Spleen (tissue), 11 donors: ENCODE measurements around the gene TGFBR3L. TPM values are rescaled to one million over a fixed set of nuclear protein-coding genes. Genes with fewer than 3 reads are reported as not detected.
A peak's percentile ranks its signal among the peaks of the same experiment; 100 is the strongest.
"Not testable (repeated sequence)": the region's sequence is repeated elsewhere in the genome, so short reads cannot be mapped to it uniquely, and the experiment has no call there.

Experiments used
- DNase-seq: peaks from one replicate; pipeline ENCODE4 v3.0.0-alpha.2; 2020
- H3K27ac ChIP-seq, 8 donors: fragments of 200-600 bp; sonication (generic) in 7 of 8; 1 replicate in 4 of 8; 2 replicates in 4 of 8; pipeline versions ENCODE4 v1.5.0 to v1.8.0; 2016 to 2021; ENCODE audit warnings: inconsistent platforms in 4 of 8, mild to moderate bottlenecking in 4 of 8, moderate library complexity in 1 of 8
- H3K27me3 ChIP-seq, 7 donors: fragments of 200-600 bp; sonication (generic) in 6 of 7; replicated peaks in 1 of 7; 1 replicate in 4 of 7; 2 replicates in 3 of 7; pipeline versions ENCODE4 v1.5.0 to v1.8.0; 2016 to 2021; ENCODE audit warnings: inconsistent platforms in 3 of 7, mild to moderate bottlenecking in 1 of 7
- H3K36me3 ChIP-seq, 6 donors: fragments of 200-600 bp; sonication (generic) in 5 of 6; 1 replicate in 4 of 6; 2 replicates in 2 of 6; pipeline versions ENCODE4 v1.5.0 to v1.8.0; 2016 to 2021; ENCODE audit warnings: inconsistent platforms in 2 of 6
- H3K4me1 ChIP-seq, 6 donors: fragments of 200-600 bp; sonication (generic) in 5 of 6; 1 replicate in 3 of 6; 2 replicates in 3 of 6; pipeline versions ENCODE4 v1.5.0 to v1.8.0; 2016 to 2021; ENCODE audit warnings: inconsistent platforms in 3 of 6
- H3K4me3 ChIP-seq, 8 donors: fragments of 200-600 bp; sonication (generic) in 7 of 8; 1 replicate in 4 of 8; 2 replicates in 4 of 8; pipeline versions ENCODE4 v1.5.0 to v1.8.0; 2016 to 2021; ENCODE audit warnings: inconsistent platforms in 4 of 8, mild to moderate bottlenecking in 4 of 8, moderate library complexity in 2 of 8
- H3K9me3 ChIP-seq, 8 donors: fragments of 200-600 bp; sonication (generic) in 7 of 8; 1 replicate in 4 of 8; 2 replicates in 4 of 8; pipeline versions ENCODE4 v1.5.0 to v1.8.0; 2016 to 2021; ENCODE audit warnings: inconsistent platforms in 4 of 8
- CTCF ChIP-seq, 11 experiments: fragments of 200-600 bp in 7 of 11; fragments of 450-650 bp in 4 of 11; sonication (generic) in 4 of 11; IDR thresholded peaks in 8 of 11; conservative IDR thresholded peaks in 3 of 11; 1 replicate in 7 of 11; 2 replicates in 4 of 11; pipeline versions ENCODE4 v1.4.0 to v1.8.0; 2016 to 2021; ENCODE audit warnings: antibody characterized with exemption in 11 of 11, inconsistent platforms in 4 of 11, mild to moderate bottlenecking in 1 of 11
- POLR2A ChIP-seq, 3 donors: fragments of 450-650 bp; IDR thresholded peaks; one replicate each; pipeline ENCODE4 v1.5.1; 2017; ENCODE audit warnings: antibody characterized with exemption in 3 of 3, mild to moderate bottlenecking in 1 of 3
- POLR2AphosphoS5 ChIP-seq, 3 donors: sonication (generic); formaldehyde crosslinking; IDR thresholded peaks; one replicate each; pipeline ENCODE4 v1.5.1; 2017; ENCODE audit warnings: antibody characterized with exemption in 3 of 3
- WGBS, 5 donors: extraction: QIAGEN DNeasy Blood & Tissue Kit in 3 of 5; methylation state at CpG; one replicate each; pipeline versions ENCODE4 v1.1.5 to v1.1.7; 2013 to 2018; 5-methylcytosine and 5-hydroxymethylcytosine counted together
- intact Hi-C: fragments of 100-400 bp; cut with DNase I; formaldehyde crosslinking; loops from one replicate; pipeline ENCODE4 v1.15.0; 2023; ENCODE audit warnings: low total_unique reads
- polyA plus RNA-seq, 3 donors: library from polyadenylated mRNA; stranded (reverse); fragments of 200-250 nt; gene quantifications; one replicate each; pipeline ENCODE4 v1.2.1, GENCODE V29; 2013
- total RNA-seq, 7 donors: library from RNA; depleted of rRNA in 3 of 7; stranded (reverse); fragments of >200 nt in 3 of 7; fragmentation: NEBNext Ultra II Directional in 4 of 7; extraction: Animal tissue kit (Norgen Biotek cat#: 25700) in 4 of 7; gene quantifications; one replicate each; pipeline versions ENCODE4 v1.1.0 to v1.2.1, GENCODE V29; 2016 to 2021
- donor health status: healthy with polysubstance abuse.
- donor health status: DM: no; HTN: no; CAD: no; lungs with moderate emphysema.
- donor health status: DM: no; HTN: no; CAD: no.
- donor health status: Bipolar disorder and iron deficiency.
- donor health status: healthy.
- donor health status: DM: no; HTN: no; CAD: no.
- donor health status: DM: yes; HTN: yes; CAD: no.

Gene TGFBR3L
- total and polyA plus RNA-seq, 10 donors = 0.11 TPM; not detected in 9

GRCh38 chr19:7955696-7956095 lies 41.1 kb downstream of the TGFBR3L start:
- TF ChIP-seq POLR2A (IDR thresholded peaks at IDR 0.05) = no peak
- peak in 1 of 3 donors; percentile 46 for TF ChIP-seq POLR2AphosphoS5 (IDR thresholded peaks at IDR 0.05)

GRCh38 chr19:7959211-7959610 lies 44.6 kb downstream of the TGFBR3L start:
- no peak overlapping the region for H3K4me3 ChIP-seq
- H3K27ac ChIP-seq = no peak overlapping the region
- no peak for DNase-seq
- TF ChIP-seq CTCF (IDR thresholded peaks at IDR 0.05 in 8 of 11, conservative IDR thresholded peaks at IDR 0.05 in 3 of 11) = no peak
- no peak for TF ChIP-seq POLR2A (IDR thresholded peaks at IDR 0.05)
- TF ChIP-seq POLR2AphosphoS5 (IDR thresholded peaks at IDR 0.05) = no peak
- WGBS, 5 donors = 30 to 39% (median 33%) methylated on average over 6 of the region's 6 CpGs
- peaks cover 5 to 68% (median 37%) of the 10 kb centered on the region in 6 donors for H3K36me3 ChIP-seq
- no peaks in the 10 kb centered on the region for H3K9me3 ChIP-seq
- no peaks in the 10 kb centered on the region for H3K27me3 ChIP-seq
- no peaks in the 10 kb centered on the region for H3K4me1 ChIP-seq
- intact Hi-C loops = no loop called here

More at GRCh38 chr19:7955696-7956095, 41.1 kb downstream of the TGFBR3L start:
- Histone ChIP-seq H3K36me3 (peaks cover 0 to 33% (median 8%) of the 10 kb centered on the region in 6 donors), H3K4me1 (peaks cover 0 to 16% (median 7%) of the 10 kb centered on the region in 6 donors), H3K9me3 (no peaks in the 10 kb centered on the region), H3K27ac (no peak overlapping the region), H3K27me3 (no peaks in the 10 kb centered on the region), H3K4me3 (no peak overlapping the region)
- intact Hi-C loops = no loop called here
- 82 to 93% (median 85%) methylated on average over 11 of the region's 11 CpGs for WGBS, 5 donors
- DNase-seq = no peak

GRCh38 chr19:7961082-7961481 lies 46.5 kb downstream of the TGFBR3L start:
- H3K4me1 ChIP-seq, H3K27me3 ChIP-seq, DNase-seq, intact Hi-C loops, H3K27ac ChIP-seq, H3K9me3 ChIP-seq, H3K4me3 ChIP-seq: not testable (repeated sequence)
- H3K36me3 ChIP-seq = peaks cover 5 to 87% (median 55%) of the 10 kb centered on the region in 6 donors
- 91 to 96% (median 93%) methylated on average over 4 of the region's 4 CpGs for WGBS, 5 donors

GRCh38 chr19:7961920-7962626 lies 47.4 kb downstream of the TGFBR3L start:
- WGBS, 5 donors = 84 to 93% (median 89%) methylated on average over 13 of the region's 13 CpGs
- H3K27ac ChIP-seq = no peak overlapping the region
- DNase-seq = no peak
- intact Hi-C loops = no loop called here
- no peaks in the 10 kb centered on the region for H3K27me3 ChIP-seq
- peaks cover 0 to 7% (median 0%) of the 10 kb centered on the region in 6 donors for H3K4me1 ChIP-seq
- H3K4me3 ChIP-seq = no peak overlapping the region
- H3K36me3 ChIP-seq = peaks cover 5 to 92% (median 65%) of the 10 kb centered on the region in 6 donors
- no peaks in the 10 kb centered on the region for H3K9me3 ChIP-seq
- TF ChIP-seq POLR2AphosphoS5 (IDR thresholded peaks at IDR 0.05) (no peak), POLR2A (IDR thresholded peaks at IDR 0.05) (no peak), CTCF (IDR thresholded peaks at IDR 0.05 in 8 of 11, conservative IDR thresholded peaks at IDR 0.05 in 3 of 11) (no peak)

- Histone ChIP-seq H3K4me3 (no peak overlapping the region), H3K4me1 (peaks cover 0 to 7% (median 0%) of the 10 kb centered on the region in 6 donors), H3K27me3 (no peaks in the 10 kb centered on the region), H3K36me3 (peaks cover 5 to 94% (median 71%) of the 10 kb centered on the region in 6 donors), H3K9me3 (no peaks in the 10 kb centered on the region), H3K27ac (no peak overlapping the region)
- intact Hi-C loops = no loop called here
- no peak for DNase-seq
- TF ChIP-seq POLR2AphosphoS5 (IDR thresholded peaks at IDR 0.05) (peak in 1 of 3 donors; percentile 38), POLR2A (IDR thresholded peaks at IDR 0.05) (no peak)
- WGBS, 5 donors = 89 to 93% (median 92%) methylated on average over 17 to 22 of the region's 22 CpGs
Measured at GRCh38 chr19:7962644-7963268, 48.1 kb downstream of the TGFBR3L start.
